HL-60/S4 (cell line): ENCODE results near the gene FAM234A.

Experiments used
- in situ Hi-C: fragments of 300-500 bp; cut with MboI; formaldehyde crosslinking; loops from 2 replicates; pipeline ENCODE4 v1.14.3; 2022; ENCODE audit warnings: low sequenced_read_pairs

FAM234A gene

GRCh38 chr16:293043-293775 lies 58.6 kb downstream of the FAM234A start:
- in situ Hi-C loops: no loop called here

- in situ Hi-C loops: no loop called here
These were observed 61.7 kb downstream of the FAM234A start for GRCh38 chr16:296276-296675.

- in situ Hi-C loops: no loop called here
These were observed 62.3 kb downstream of the FAM234A start for GRCh38 chr16:296806-297510.

GRCh38 chr16:297832-298231 lies 63.2 kb downstream of the FAM234A start:
- in situ Hi-C loops: no loop called here

GRCh38 chr16:301235-301634 lies 66.6 kb downstream of the FAM234A start:
- in situ Hi-C loops: no loop called here

GRCh38 chr16:301950-302349 lies 67.3 kb downstream of the FAM234A start:
- in situ Hi-C loops: no loop called here

- in situ Hi-C loops: no loop called here
These were observed 69.3 kb downstream of the FAM234A start for GRCh38 chr16:303760-304505.

GRCh38 chr16:305916-306626 lies 71.5 kb downstream of the FAM234A start:
- in situ Hi-C loops: no loop called here

- in situ Hi-C loops: no loop called here
These were observed 72.3 kb downstream of the FAM234A start for GRCh38 chr16:306911-307370.

- in situ Hi-C loops: no loop called here
These were observed 73.2 kb downstream of the FAM234A start for GRCh38 chr16:307691-308312.

- in situ Hi-C loops: no loop called here
These were observed 74.9 kb downstream of the FAM234A start for GRCh38 chr16:309476-309875.

GRCh38 chr16:311725-312124 lies 77.1 kb downstream of the FAM234A start:
- in situ Hi-C loops: no loop called here

GRCh38 chr16:314351-314750 lies 79.7 kb downstream of the FAM234A start:
- in situ Hi-C loops: no loop called here

GRCh38 chr16:314795-315299 lies 80.2 kb downstream of the FAM234A start:
- in situ Hi-C loops: no loop called here
